Effector memory CD4-positive, alpha-beta T cell (primary cell): ENCODE data around the gene CYP2A6.
"Not testable (repeated sequence)": the region's sequence is repeated elsewhere in the genome, so short reads cannot be mapped to it uniquely, and the experiment has no call there.

Source experiments
- DNase-seq, 3 donors: peaks; one replicate each; pipeline ENCODE4 v3.0.0-alpha.2; 2020
- H3K27ac ChIP-seq: 2 replicates; pipeline ENCODE4 v1.7.0; 2013; ENCODE audit warnings: mild to moderate bottlenecking, low read length, moderate library complexity; ENCODE audit not compliant: insufficient read depth, poor library complexity, severe bottlenecking
- H3K27me3 ChIP-seq: replicated peaks from 2 replicates; pipeline ENCODE4 v1.7.0; 2013; ENCODE audit warnings: mild to moderate bottlenecking, low read length; ENCODE audit not compliant: insufficient read depth, control insufficient read depth, poor library complexity, severe bottlenecking
- H3K36me3 ChIP-seq: 2 replicates; pipeline ENCODE4 v1.7.0; 2013; ENCODE audit warnings: mild to moderate bottlenecking, low read length, moderate library complexity; ENCODE audit not compliant: control insufficient read depth, insufficient read depth
- H3K4me1 ChIP-seq: 2 replicates; pipeline ENCODE4 v1.7.0; 2013; ENCODE audit warnings: low read length, mild to moderate bottlenecking; ENCODE audit not compliant: control insufficient read depth, insufficient read depth, poor library complexity, severe bottlenecking
- H3K4me3 ChIP-seq: 2 replicates; pipeline ENCODE4 v1.7.0; 2013; ENCODE audit warnings: low read length, low read depth, mild to moderate bottlenecking; ENCODE audit not compliant: insufficient read depth, poor library complexity, severe bottlenecking
- H3K9me3 ChIP-seq: 2 replicates; pipeline ENCODE4 v1.7.0; 2013; ENCODE audit warnings: mild to moderate bottlenecking, low read length, moderate library complexity; ENCODE audit not compliant: control insufficient read depth

The CYP2A6 gene

DNA sequence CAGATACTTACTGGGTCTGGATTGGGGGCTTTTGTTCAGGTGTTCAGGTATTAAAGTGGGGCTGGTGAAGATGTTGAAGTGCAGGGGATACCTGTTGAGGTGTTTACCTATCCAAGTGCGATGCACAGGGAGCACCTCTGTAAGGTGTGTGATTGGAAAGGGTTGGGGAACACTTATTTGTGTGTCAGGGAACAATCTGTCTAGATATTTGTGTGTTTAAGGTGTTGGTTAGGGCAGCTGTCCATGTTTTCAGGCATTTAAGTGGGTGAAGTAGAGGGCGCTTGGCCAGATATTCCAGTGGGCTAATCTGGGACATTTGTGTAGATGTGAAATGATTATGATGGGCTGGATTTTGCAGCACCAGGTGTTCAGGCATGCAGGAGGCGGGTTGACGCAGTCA, 29.1 kb upstream of the CYP2A6 start:
- not testable (repeated sequence) for DNase-seq, H3K4me1 ChIP-seq, H3K9me3 ChIP-seq, H3K27ac ChIP-seq, H3K27me3 ChIP-seq, H3K4me3 ChIP-seq, H3K36me3 ChIP-seq

DNA sequence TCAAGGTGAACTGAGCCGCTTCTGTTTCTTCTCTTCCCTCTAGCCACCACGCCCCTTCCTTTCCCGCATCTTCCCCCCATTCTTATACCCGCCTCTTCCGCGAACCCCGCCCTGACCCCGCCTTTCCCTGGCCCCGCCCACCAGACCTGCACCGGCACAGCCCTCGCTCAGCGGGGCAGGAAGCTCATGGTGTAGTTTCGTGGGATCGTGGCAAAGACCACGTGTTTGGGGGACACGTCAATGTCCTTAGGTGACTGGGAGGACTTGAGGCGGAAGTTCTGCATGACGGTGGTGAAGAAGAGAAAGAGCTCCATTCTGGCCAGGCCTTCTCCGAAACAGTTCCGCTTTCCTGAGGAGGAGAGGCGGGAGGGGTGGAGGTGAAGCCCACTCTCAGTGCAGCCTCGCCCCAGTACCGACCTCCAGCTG, 25.3 kb upstream of the CYP2A6 start:
- not testable (repeated sequence) for H3K4me1 ChIP-seq, H3K27ac ChIP-seq, H3K4me3 ChIP-seq, H3K9me3 ChIP-seq, H3K27me3 ChIP-seq, H3K36me3 ChIP-seq
- DNase-seq, result peak; percentile 70 to 79 (median 74)

DNA sequence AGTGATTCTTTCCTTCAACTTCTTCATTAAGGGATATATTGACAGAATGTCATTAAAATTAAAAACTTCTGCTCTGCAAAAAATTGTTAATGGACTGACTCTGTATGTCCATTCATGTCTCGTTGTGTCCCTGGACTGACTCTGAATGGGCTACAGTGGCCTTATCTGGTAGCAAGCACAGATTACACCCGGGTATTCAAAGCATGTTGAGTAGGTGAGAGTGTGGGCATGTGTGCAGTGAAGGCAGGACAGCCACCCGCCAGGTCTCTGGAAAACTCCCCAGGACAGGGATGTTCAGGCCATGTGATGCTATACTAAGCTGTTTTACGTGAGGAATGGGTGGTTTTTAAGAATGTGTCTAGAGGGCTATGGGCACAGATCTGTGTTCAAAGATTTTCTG, 24.6 kb upstream of the CYP2A6 start:
- not testable (repeated sequence) for H3K27me3 ChIP-seq, H3K4me1 ChIP-seq, H3K9me3 ChIP-seq, DNase-seq, H3K36me3 ChIP-seq, H3K4me3 ChIP-seq, H3K27ac ChIP-seq

DNA sequence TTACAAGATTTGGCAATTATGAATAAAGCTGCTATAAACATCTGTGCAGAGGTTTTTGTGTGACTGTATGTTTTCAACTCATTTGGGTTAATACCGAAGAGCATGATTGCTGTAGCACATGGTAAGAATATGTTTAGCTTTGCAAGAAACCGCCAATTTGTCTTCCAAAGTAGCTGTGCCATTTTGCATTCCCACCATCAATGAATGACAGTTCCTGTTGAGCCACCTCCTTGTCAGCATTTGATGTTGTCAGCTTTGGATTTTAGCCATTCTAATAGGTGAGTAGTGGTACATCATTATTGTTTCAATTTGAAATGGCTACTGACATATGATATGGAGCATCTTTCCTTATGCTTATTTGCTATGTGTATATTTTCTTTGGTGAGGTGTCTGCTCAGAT, 23.6 kb upstream of the CYP2A6 start:
- H3K27me3 ChIP-seq, DNase-seq, H3K36me3 ChIP-seq, H3K27ac ChIP-seq, H3K4me3 ChIP-seq, H3K9me3 ChIP-seq, H3K4me1 ChIP-seq: not testable (repeated sequence)

DNA sequence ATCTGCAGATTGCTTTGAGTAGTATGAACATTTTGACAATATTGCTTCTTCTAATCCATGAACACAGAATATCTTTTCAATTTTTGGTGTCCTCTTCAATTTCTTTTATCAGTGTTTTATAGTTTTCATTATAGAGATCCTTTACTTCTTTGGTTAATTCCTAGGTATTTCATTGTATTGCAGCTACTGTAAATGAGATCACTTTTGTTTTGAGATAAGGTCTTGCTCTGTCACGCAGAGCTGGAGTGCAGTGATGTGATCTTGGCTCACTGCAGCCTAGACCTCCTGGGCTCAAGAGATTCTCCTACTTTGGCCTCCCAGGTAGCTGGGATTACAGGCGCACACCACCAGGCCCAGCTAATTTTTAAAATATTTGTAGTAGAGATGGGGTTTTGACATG, 22.0 kb upstream of the CYP2A6 start:
- DNase-seq, result no peak

DNA sequence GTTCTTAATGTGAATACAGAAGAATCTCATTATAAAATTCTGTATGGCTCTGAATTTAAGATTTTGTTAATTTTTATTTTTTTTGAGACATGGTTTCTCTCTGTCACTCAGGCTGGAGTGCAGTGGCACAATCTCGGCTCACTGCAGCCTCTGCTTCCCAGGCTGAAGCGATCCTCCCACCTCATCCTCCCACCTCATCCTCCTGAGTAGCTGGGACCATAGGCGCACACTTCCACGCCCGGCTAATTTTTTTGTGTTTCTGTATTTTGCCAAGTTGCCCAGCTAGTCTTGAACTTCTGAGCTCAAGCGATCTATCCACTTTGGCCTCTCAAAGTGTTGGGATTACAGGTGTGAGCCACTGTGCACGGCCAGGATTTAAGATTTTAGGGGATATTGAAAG, 17.5 kb upstream of the CYP2A6 start:
- Histone ChIP-seq H3K27me3 (no peaks in the 10 kb centered on the region), H3K4me1 (no peaks in the 10 kb centered on the region), H3K36me3 (no peaks in the 10 kb centered on the region), H3K9me3 (no peaks in the 10 kb centered on the region), H3K27ac (no peak overlapping the region), H3K4me3 (no peak overlapping the region)
- no peak for DNase-seq

More for the DNA sequence above, 22.0 kb upstream of the CYP2A6 start:
- Histone ChIP-seq H3K4me3 (no peak overlapping the region), H3K27me3 (no peaks in the 10 kb centered on the region), H3K9me3 (no peaks in the 10 kb centered on the region), H3K27ac (no peak overlapping the region), H3K4me1 (peaks cover 4% of the 10 kb centered on the region), H3K36me3 (no peaks in the 10 kb centered on the region)

DNA sequence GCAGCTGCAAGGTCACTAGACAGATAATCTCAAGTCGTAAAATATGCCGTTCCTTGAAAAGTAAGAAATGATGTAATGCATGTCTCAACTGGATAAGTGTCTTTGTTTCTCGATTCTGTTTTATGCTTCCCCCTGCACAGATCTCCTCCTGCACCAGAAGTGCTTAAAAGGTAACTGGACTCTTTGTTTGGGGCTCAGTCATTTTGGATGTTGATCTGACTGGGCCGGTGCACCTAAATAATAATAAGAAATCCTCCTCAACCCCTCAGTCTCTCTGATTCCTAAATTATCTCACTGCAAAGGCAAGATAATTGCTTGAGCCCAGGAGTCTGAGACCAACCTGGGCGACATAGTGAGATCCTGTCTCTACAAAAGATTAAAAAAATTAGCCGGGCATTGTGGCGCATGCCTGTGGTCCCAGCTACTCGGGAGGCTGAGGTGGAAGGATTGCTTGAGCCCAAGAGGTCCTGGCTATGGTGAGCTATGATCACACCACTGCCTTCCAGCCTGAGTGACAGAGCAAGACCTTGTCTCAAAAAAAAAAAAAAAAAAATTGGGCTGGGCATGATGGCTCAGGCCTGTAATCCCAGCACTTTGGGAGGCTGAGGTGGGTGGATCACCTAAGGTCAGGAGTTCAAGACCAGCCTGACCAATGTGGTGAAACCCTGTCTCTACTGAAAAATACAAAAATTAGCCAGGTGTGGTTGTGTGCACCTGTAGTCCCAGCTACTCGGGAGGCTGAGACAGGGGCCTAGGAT, 14.7 kb upstream of the CYP2A6 start:
- H3K36me3 ChIP-seq, DNase-seq, H3K4me1 ChIP-seq, H3K27ac ChIP-seq, H3K9me3 ChIP-seq, H3K27me3 ChIP-seq, H3K4me3 ChIP-seq: not testable (repeated sequence)

DNA sequence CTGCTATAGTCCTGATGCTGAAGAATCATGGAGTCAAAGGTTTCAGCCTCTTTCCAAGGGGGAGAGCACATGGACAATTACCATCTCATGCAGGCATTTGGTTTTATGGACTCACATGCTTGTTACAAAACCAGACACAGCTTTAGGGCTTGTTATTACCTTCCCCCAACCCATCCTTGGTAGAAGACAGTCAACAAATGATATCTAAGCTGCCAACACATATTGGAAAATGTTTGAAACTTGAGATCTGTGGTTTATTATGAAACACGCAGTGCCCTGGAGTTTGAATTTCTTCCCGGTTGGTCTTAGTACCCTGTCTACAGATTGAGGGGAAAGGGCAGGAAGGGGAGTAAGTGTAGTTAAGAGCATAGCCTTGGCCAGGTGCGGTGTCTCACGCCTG, 12.5 kb upstream of the CYP2A6 start:
- H3K36me3 ChIP-seq, result no peaks in the 10 kb centered on the region
- no peaks in the 10 kb centered on the region for H3K9me3 ChIP-seq
- H3K27ac ChIP-seq, result no peak overlapping the region
- DNase-seq, result no peak
- no peaks in the 10 kb centered on the region for H3K4me1 ChIP-seq
- no peak overlapping the region for H3K4me3 ChIP-seq
- no peaks in the 10 kb centered on the region for H3K27me3 ChIP-seq

DNA sequence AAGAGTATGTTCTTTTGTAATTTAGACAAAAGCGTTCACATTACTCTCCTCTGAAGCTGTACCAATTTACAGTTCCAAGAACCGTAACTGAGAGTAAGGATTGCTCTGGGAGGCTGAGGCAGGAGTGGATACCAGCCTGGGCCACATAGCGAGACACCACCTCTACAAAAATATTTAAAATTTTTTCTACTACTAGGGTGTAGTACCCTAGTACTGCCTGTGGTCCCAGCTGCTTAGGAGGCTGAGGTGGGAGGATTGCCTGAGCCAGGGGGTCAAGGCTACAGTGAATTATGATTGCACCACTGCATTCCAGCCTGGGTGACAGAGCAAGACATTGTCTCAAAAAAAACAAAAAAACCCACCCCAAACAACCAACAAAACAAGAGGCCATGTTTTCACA, 12.1 kb upstream of the CYP2A6 start:
- Histone ChIP-seq H3K9me3 (no peaks in the 10 kb centered on the region), H3K27ac (no peak overlapping the region), H3K27me3 (no peaks in the 10 kb centered on the region), H3K4me3 (no peak overlapping the region), H3K36me3 (no peaks in the 10 kb centered on the region), H3K4me1 (no peaks in the 10 kb centered on the region)
- no peak for DNase-seq

DNA sequence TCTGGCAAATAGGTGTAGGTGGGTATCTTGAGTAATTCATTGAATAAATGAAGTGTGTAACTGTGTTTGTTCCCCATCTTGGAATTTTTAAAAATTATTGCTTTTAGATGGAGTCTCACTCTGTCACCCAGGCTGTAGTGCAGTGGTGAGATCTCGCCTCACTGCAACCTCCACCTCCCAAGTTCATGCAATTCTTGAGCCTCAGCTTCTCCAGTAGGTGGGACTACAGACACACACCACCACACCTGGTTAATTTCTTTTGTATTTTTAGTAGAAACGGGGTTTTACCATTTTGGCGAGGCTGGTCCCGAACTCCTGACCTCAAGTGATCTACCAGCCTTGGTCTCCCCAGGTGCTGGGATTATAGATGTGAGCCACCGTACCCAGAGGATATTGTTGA, 7.9 kb upstream of the CYP2A6 start:
- Histone ChIP-seq H3K4me1 (no peaks in the 10 kb centered on the region), H3K27ac (no peak overlapping the region), H3K36me3 (no peaks in the 10 kb centered on the region), H3K9me3 (no peaks in the 10 kb centered on the region), H3K4me3 (no peak overlapping the region), H3K27me3 (no peaks in the 10 kb centered on the region)
- DNase-seq, result no peak
